Naive thymus-derived CD4-positive, alpha-beta T cell (primary cell): ENCODE measurements around the gene ZNF18. TPM values are rescaled to one million over a fixed set of nuclear protein-coding genes. Genes with fewer than 3 reads are reported as not detected.
A peak's percentile ranks its signal among the peaks of the same experiment; 100 is the strongest.

ENCODE experiments used
- ATAC-seq: fragments of 150-1000 bp; cut with Tn5 transposase; 2 replicates; pipeline ENCODE4 v1.10.0; 2021; ENCODE audit warnings: mild to moderate bottlenecking, moderate library complexity
- CTCF ChIA-PET: fragments of 350-600 bp; sonication (Branson Sonifier 250); formaldehyde crosslinking; loops from one replicate; lab custom pipeline; 2021; ENCODE audit warnings: antibody characterized with exemption; lab: Charles Lee
- POLR2A ChIA-PET: fragments of 350-600 bp; sonication (Branson Sonifier 250); formaldehyde crosslinking; loops from one replicate; lab custom pipeline; 2021; ENCODE audit warnings: antibody characterized with exemption, inconsistent platforms; lab: Charles Lee
- DNase-seq, 9 donors: peaks; one replicate each; pipeline versions ENCODE4 v3.0.0 to v3.0.0-alpha.2; 2020 to 2022; ENCODE audit warnings: mixed read lengths in 1 of 9
- H3K27ac ChIP-seq: one replicate; pipeline ENCODE4 v1.7.0; 2013; ENCODE audit warnings: mild to moderate bottlenecking, low read depth, low read length, moderate library complexity
- H3K27me3 ChIP-seq, 2 donors: one replicate each; pipeline ENCODE4 v1.7.0; 2013; ENCODE audit warnings: low read length in 2 of 2, mild to moderate bottlenecking in 2 of 2, moderate library complexity in 2 of 2; ENCODE audit not compliant: control insufficient read depth in 2 of 2, insufficient read depth in 2 of 2
- H3K36me3 ChIP-seq, 3 experiments: 1 replicate in 2 of 3; 2 replicates in 1 of 3; pipeline ENCODE4 v1.7.0; 2013; ENCODE audit warnings: low read length in 3 of 3, mild to moderate bottlenecking in 3 of 3, moderate library complexity in 1 of 3; ENCODE audit not compliant: insufficient read depth in 3 of 3, control insufficient read depth in 2 of 3
- H3K4me1 ChIP-seq, 2 donors: one replicate each; pipeline ENCODE4 v1.7.0; 2013; ENCODE audit warnings: low read length in 2 of 2, mild to moderate bottlenecking in 2 of 2, moderate library complexity in 1 of 2; ENCODE audit not compliant: control insufficient read depth in 2 of 2, insufficient read depth in 2 of 2
- H3K4me3 ChIP-seq: 2 replicates; pipeline ENCODE4 v1.7.0; 2013; ENCODE audit warnings: mild to moderate bottlenecking, low read length
- H3K9me3 ChIP-seq, 3 experiments: 1 replicate in 2 of 3; 2 replicates in 1 of 3; pipeline ENCODE4 v1.7.0; 2013; ENCODE audit warnings: low read length in 3 of 3; ENCODE audit not compliant: control insufficient read depth in 2 of 3
- H3K27ac Mint-ChIP-seq, 9 donors: one replicate each; pipeline ENCODE4 v1.8.0; 2020 to 2022; ENCODE audit warnings: mixed read lengths in 9 of 9, mild to moderate bottlenecking in 8 of 9, moderate library complexity in 5 of 9, inconsistent platforms in 2 of 9
- H3K27me3 Mint-ChIP-seq, 5 donors: one replicate each; pipeline ENCODE4 v1.8.0; 2021 to 2022; ENCODE audit warnings: mixed read lengths in 5 of 5, mild to moderate bottlenecking in 1 of 5
- H3K36me3 Mint-ChIP-seq, 5 donors: one replicate each; pipeline ENCODE4 v1.8.0; 2020 to 2022; ENCODE audit warnings: mixed read lengths in 5 of 5, mild to moderate bottlenecking in 3 of 5, inconsistent platforms in 1 of 5
- H3K4me1 Mint-ChIP-seq, 7 donors: one replicate each; pipeline ENCODE4 v1.8.0; 2020 to 2022; ENCODE audit warnings: mixed read lengths in 7 of 7, mild to moderate bottlenecking in 3 of 7, inconsistent platforms in 1 of 7
- H3K4me3 Mint-ChIP-seq, 10 donors: one replicate each; pipeline ENCODE4 v1.8.0; 2020 to 2022; ENCODE audit warnings: mild to moderate bottlenecking in 10 of 10, mixed read lengths in 10 of 10, moderate library complexity in 6 of 10, inconsistent platforms in 2 of 10
- H3K9me3 Mint-ChIP-seq, 11 donors: one replicate each; pipeline ENCODE4 v1.8.0; 2020 to 2022; ENCODE audit warnings: mixed read lengths in 11 of 11, mild to moderate bottlenecking in 4 of 11, inconsistent platforms in 1 of 11, moderate library complexity in 1 of 11
- intact Hi-C, 2 donors: fragments of 100-400 bp; cut with micrococcal nuclease; formaldehyde crosslinking; loops; one replicate each; pipeline ENCODE4 v1.15.1; 2023
- polyA plus RNA-seq, 2 donors: library from polyadenylated mRNA; unstranded; fragments of 300-500 nt; fragmentation: Illumina TruSeq; gene quantifications; one replicate each; pipeline ENCODE4 v1.2.3, GENCODE V29; 2021
- total RNA-seq, 6 experiments: library from RNA in 5 of 6; stranded (reverse) in 5 of 6; gene quantifications; 1 replicate in 5 of 6; 2 replicates in 1 of 6; pipeline ENCODE4 v1.2.3 and lab custom pipeline; 2021 to 2026

The ZNF18 gene
- total RNA-seq (10 to 100 TPM; 10.4 to 13.9 (median 11.3) TPM), polyA plus RNA-seq (10 to 100 TPM in 1 of 2 donors, 1 to 10 TPM in 1; 7.3 to 15.3 TPM), total RNA-seq (lab: John Stamatoyannopoulos, UW) (26.0 reads per million, percentile 56 among the genes with 10 or more reads in this experiment)

GRCh38 chr17:11997147-11997971 lies at the start of gene ZNF18:
Gene ZNF18 (minus strand): TSS chr17:11997475. CDS start chr17:11992829, 4,646 bp downstream.
- CTCF ChIA-PET = interaction anchor here (0.9 to 1.7 kb wide), 3 partner anchors 11 to 1021 kb away, joined by 3 to 4 read pairs (median 3); partner anchors contain the start of gene ELAC2
- peak within 1 kb of the TSS; percentile 93 to 99 (median 98) for H3K4me3 Mint-ChIP-seq
- peaks cover 14 to 35% (median 25%) of the 10 kb centered on the region in 7 donors for H3K4me1 Mint-ChIP-seq

GRCh38 chr17:12046786-12047185 lies 49.5 kb upstream of the ZNF18 start:
- Histone ChIP-seq H3K27me3 (no peaks in the 10 kb centered on the region), H3K27ac (no peak overlapping the region), H3K36me3 (no peaks in the 10 kb centered on the region), H3K4me1 (peaks cover 0 to 9% of the 10 kb centered on the region in 2 donors), H3K4me3 (no peak overlapping the region), H3K9me3 (no peaks in the 10 kb centered on the region)
- DNase-seq (no peak), ATAC-seq (no peak)
- ChIA-PET POLR2A (interaction anchor here (2.3 kb wide), 1 partner anchor 50 kb away, joined by 8 read pairs; the partner anchor contains the start of gene ZNF18), CTCF (no interaction called here)
- H3K9me3 Mint-ChIP-seq = peaks cover 0 to 3% (median 0%) of the 10 kb centered on the region in 11 donors
- intact Hi-C loops = no loop called here
- peaks cover 0 to 5% (median 4%) of the 10 kb centered on the region in 5 donors for H3K36me3 Mint-ChIP-seq
- peak overlapping the region in 1 of 9 donors; percentile 76 for H3K27ac Mint-ChIP-seq
- no peaks in the 10 kb centered on the region for H3K27me3 Mint-ChIP-seq
- H3K4me1 Mint-ChIP-seq = peaks cover 20 to 91% (median 84%) of the 10 kb centered on the region in 7 donors
- peak overlapping the region in 1 of 10 donors; percentile 3 for H3K4me3 Mint-ChIP-seq

More at GRCh38 chr17:11997147-11997971, at the start of gene ZNF18:
- peaks cover 0 to 4% (median 3%) of the 10 kb centered on the region in 3 experiments for H3K36me3 ChIP-seq
- POLR2A ChIA-PET = interaction anchor here (0.7 to 6.0 kb wide), 16 partner anchors 8 to 1298 kb away, joined by 3 to 310 read pairs (median 8); partner anchors contain the start of genes ELAC2 and MAP2K4
- no peaks in the 10 kb centered on the region for H3K9me3 ChIP-seq
- ATAC-seq (peak; percentile 100), DNase-seq (peak; percentile 90 to 97 (median 94))
- Mint-ChIP-seq H3K36me3 (peaks cover 0 to 10% (median 7%) of the 10 kb centered on the region in 5 donors), H3K9me3 (peaks cover 0 to 3% (median 0%) of the 10 kb centered on the region in 11 donors), H3K27ac (peak within 1 kb of the TSS; percentile 89 to 99 (median 97)), H3K27me3 (peaks cover 0 to 6% (median 0%) of the 10 kb centered on the region in 5 donors)
- peak within 1 kb of the TSS; percentile 90 for H3K27ac ChIP-seq
- intact Hi-C loops = loop anchor here (1.0 to 10.0 kb wide), 7 partner anchors 23 to 1303 kb away; partner anchors contain the start of genes ADPRM (in 2 of the 2), MAP2K4 (in 2 of the 2), SCO1 (in 2 of the 2) and ELAC2 (in 1 of the 2)
- H3K4me1 ChIP-seq = peaks cover 4 to 5% of the 10 kb centered on the region in 2 donors
- no peaks in the 10 kb centered on the region for H3K27me3 ChIP-seq
- H3K4me3 ChIP-seq = peak within 1 kb of the TSS; percentile 92

GRCh38 chr17:12043702-12044101 lies 46.4 kb upstream of the ZNF18 start:
- ChIA-PET CTCF (interaction anchor here (0.6 kb wide), 1 partner anchor 94 kb away, joined by 3 read pairs; no protein-coding TSS in a partner anchor), POLR2A (interaction anchor here (1.1 kb wide), 1 partner anchor 47 kb away, joined by 5 read pairs; the partner anchor contains the start of gene ZNF18)
- Mint-ChIP-seq H3K36me3 (peaks cover 0 to 15% (median 9%) of the 10 kb centered on the region in 5 donors), H3K27me3 (no peaks in the 10 kb centered on the region), H3K27ac (no peak overlapping the region), H3K9me3 (peaks cover 0 to 3% (median 0%) of the 10 kb centered on the region in 11 donors), H3K4me3 (no peak overlapping the region), H3K4me1 (peaks cover 19 to 87% (median 78%) of the 10 kb centered on the region in 7 donors)
- no peaks in the 10 kb centered on the region for H3K9me3 ChIP-seq
- peaks cover 0 to 9% of the 10 kb centered on the region in 2 donors for H3K4me1 ChIP-seq
- intact Hi-C loops = no loop called here
- H3K4me3 ChIP-seq = no peak overlapping the region
- no peak overlapping the region for H3K27ac ChIP-seq
- DNase-seq = no peak
- H3K27me3 ChIP-seq = no peaks in the 10 kb centered on the region
- H3K36me3 ChIP-seq = no peaks in the 10 kb centered on the region
- ATAC-seq = no peak

- DNase-seq = no peak
- Mint-ChIP-seq H3K4me3 (no peak overlapping the region), H3K27ac (no peak overlapping the region), H3K9me3 (peaks cover 0 to 3% (median 0%) of the 10 kb centered on the region in 11 donors), H3K4me1 (peaks cover 17 to 91% (median 77%) of the 10 kb centered on the region in 7 donors), H3K36me3 (peaks cover 0 to 23% (median 9%) of the 10 kb centered on the region in 5 donors), H3K27me3 (no peaks in the 10 kb centered on the region)
- ChIA-PET CTCF (no interaction called here), POLR2A (interaction anchor here (1.3 kb wide), 1 partner anchor 9 kb away, joined by 3 read pairs; no protein-coding TSS in a partner anchor)
- Histone ChIP-seq H3K27me3 (no peaks in the 10 kb centered on the region), H3K9me3 (no peaks in the 10 kb centered on the region), H3K4me1 (peaks cover 0 to 9% of the 10 kb centered on the region in 2 donors), H3K4me3 (no peak overlapping the region), H3K27ac (no peak overlapping the region), H3K36me3 (no peaks in the 10 kb centered on the region)
- no peak for ATAC-seq
- intact Hi-C loops = no loop called here
Observed at GRCh38 chr17:12041312-12041711, 44.0 kb upstream of the ZNF18 start.

GRCh38 chr17:12040478-12040877 lies 43.2 kb upstream of the ZNF18 start:
- Histone ChIP-seq H3K4me3 (no peak overlapping the region), H3K27ac (no peak overlapping the region), H3K36me3 (no peaks in the 10 kb centered on the region), H3K27me3 (no peaks in the 10 kb centered on the region), H3K4me1 (peaks cover 0 to 4% of the 10 kb centered on the region in 2 donors), H3K9me3 (no peaks in the 10 kb centered on the region)
- no peak for ATAC-seq
- Mint-ChIP-seq H3K4me3 (peak overlapping the region in 1 of 10 donors; percentile 29), H3K9me3 (no peaks in the 10 kb centered on the region), H3K27ac (no peak overlapping the region), H3K4me1 (peaks cover 17 to 90% (median 75%) of the 10 kb centered on the region in 7 donors), H3K27me3 (no peaks in the 10 kb centered on the region), H3K36me3 (peaks cover 0 to 26% (median 10%) of the 10 kb centered on the region in 5 donors)
- ChIA-PET CTCF (no interaction called here), POLR2A (no interaction called here)
- intact Hi-C loops = no loop called here
- DNase-seq = no peak

- ChIA-PET CTCF (no interaction called here), POLR2A (interaction anchor here (0.9 kb wide), 1 partner anchor 11 kb away, joined by 3 read pairs; no protein-coding TSS in a partner anchor)
- H3K9me3 ChIP-seq = no peaks in the 10 kb centered on the region
- no peak for ATAC-seq
- no peak overlapping the region for H3K27ac ChIP-seq
- Mint-ChIP-seq H3K36me3 (peaks cover 4 to 34% (median 12%) of the 10 kb centered on the region in 5 donors), H3K4me1 (peaks cover 9 to 75% (median 62%) of the 10 kb centered on the region in 7 donors), H3K27ac (no peak overlapping the region), H3K27me3 (no peaks in the 10 kb centered on the region), H3K4me3 (no peak overlapping the region), H3K9me3 (no peaks in the 10 kb centered on the region)
- intact Hi-C loops = no loop called here
- no peak for DNase-seq
- H3K36me3 ChIP-seq = peaks cover 0 to 4% (median 0%) of the 10 kb centered on the region in 3 experiments
- no peak overlapping the region for H3K4me3 ChIP-seq
- no peaks in the 10 kb centered on the region for H3K27me3 ChIP-seq
- H3K4me1 ChIP-seq = no peaks in the 10 kb centered on the region
Observed at GRCh38 chr17:12037970-12038369, 40.7 kb upstream of the ZNF18 start.
